ENCODE results near the gene IGF1R.

IGF1R gene

DNA sequence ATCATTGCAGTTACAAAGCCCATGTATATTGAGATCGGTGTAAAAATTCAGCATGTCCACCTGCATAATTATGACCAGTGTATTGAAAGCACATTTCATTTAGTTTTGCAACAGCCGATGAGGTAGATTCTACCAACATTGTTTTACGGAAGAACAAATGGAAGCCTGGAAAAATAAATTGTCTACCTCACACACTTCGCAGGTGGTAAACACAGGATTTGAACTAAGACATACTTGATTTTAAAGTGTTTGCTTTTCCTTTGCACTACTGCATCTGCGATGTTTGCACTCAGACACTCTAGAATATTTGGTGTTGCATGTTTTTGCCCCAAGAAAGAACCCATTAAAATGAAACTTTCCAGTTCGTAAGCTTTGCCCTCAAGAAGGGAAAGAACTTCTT lies 210.8 kb downstream of the IGF1R start:
- Histone ChIP-seq H3K27ac (ENCODE audit: low read length) (no peak overlapping the region), H3K27me3 (ENCODE audit: low read depth, low read length) (no peaks in the 10 kb centered on the region), H3K4me3 (ENCODE audit: low read depth in 1 of 2, low read length in 2 of 2) (no peak overlapping the region), H3K36me3 (ENCODE audit: control insufficient read depth in 1 of 2, insufficient read depth in 2 of 2, low read length in 2 of 2) (no peaks in the 10 kb centered on the region), H3K9me3 (ENCODE audit: control insufficient read depth in 1 of 2, low read length in 2 of 2) (no peaks in the 10 kb centered on the region), H3K4me1 (ENCODE audit: control insufficient read depth in 1 of 2, insufficient read depth in 2 of 2, low read length in 2 of 2) (peaks cover 1 to 30% of the 10 kb centered on the region in 2 donors)

DNA sequence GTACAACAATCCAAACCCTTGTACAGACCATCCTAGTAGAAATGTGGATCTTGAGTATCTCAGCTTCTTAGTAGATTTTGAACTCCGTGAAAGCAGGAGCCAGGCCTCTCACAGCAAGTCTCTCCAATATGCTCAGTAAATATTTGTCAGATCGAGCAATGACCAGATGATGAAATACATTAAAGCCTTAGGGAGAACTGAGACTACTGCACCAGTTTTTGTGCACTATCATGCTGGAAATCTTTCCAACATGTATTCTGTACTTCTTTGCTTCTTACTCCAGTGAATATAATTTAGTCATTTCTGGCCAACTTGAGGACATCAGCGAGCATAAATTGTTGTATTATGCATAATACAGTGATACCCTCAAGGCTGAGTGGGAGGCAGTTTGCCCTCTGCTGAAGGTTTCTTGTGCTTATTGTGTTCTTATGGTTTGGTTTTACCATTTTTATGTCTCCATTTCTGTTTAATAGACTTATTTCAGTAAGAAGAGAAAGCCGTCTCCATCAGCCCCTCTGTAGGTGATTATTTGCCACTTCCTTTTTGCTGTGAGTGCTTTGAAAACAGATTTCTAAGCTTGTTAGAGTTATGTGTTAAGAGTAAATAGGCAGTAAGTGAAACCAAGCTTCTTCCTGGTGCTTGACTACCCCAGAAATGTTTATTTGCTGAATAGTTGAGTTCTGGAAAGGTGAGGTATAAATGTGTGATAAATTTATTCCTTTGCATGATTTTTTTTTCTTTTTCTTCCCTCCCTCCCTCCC lies 212.1 kb downstream of the IGF1R start:
- peaks cover 0 to 27% of the 10 kb centered on the region in 2 donors for H3K4me1 ChIP-seq (ENCODE audit: control insufficient read depth in 1 of 2, insufficient read depth in 2 of 2, low read length in 2 of 2)
- no peak overlapping the region for H3K4me3 ChIP-seq (ENCODE audit: low read depth in 1 of 2, low read length in 2 of 2)
- no peak overlapping the region for H3K27ac ChIP-seq (ENCODE audit: low read length)
- no peaks in the 10 kb centered on the region for H3K36me3 ChIP-seq (ENCODE audit: control insufficient read depth in 1 of 2, insufficient read depth in 2 of 2, low read length in 2 of 2)
- H3K27me3 ChIP-seq (ENCODE audit: low read depth, low read length) = no peaks in the 10 kb centered on the region
- H3K9me3 ChIP-seq (ENCODE audit: control insufficient read depth in 1 of 2, low read length in 2 of 2) = no peaks in the 10 kb centered on the region

DNA sequence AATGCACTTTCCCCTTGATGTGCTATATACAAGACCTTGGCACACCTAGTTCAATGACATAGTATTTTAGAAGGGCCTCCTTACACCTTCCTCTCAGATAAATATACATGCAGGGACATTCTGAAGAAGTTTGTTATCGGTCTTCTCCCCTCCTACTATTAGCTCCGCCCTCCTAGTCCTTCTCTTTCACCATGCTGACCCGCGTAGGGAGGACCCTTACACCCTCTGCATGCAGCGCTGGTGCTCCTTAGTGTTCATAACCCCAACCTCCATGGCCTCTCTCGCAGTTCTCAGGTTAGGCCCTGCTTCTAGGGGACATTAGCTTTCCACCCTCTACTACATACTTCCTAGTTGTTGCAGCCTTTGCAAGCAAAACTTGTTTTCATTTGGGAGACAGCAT lies 212.8 kb downstream of the IGF1R start:
- Histone ChIP-seq H3K27ac (ENCODE audit: low read length) (no peak overlapping the region), H3K27me3 (ENCODE audit: low read depth, low read length) (no peaks in the 10 kb centered on the region), H3K4me3 (ENCODE audit: low read depth in 1 of 2, low read length in 2 of 2) (no peak overlapping the region), H3K4me1 (ENCODE audit: control insufficient read depth in 1 of 2, insufficient read depth in 2 of 2, low read length in 2 of 2) (peaks cover 0 to 27% of the 10 kb centered on the region in 2 donors), H3K9me3 (ENCODE audit: control insufficient read depth in 1 of 2, low read length in 2 of 2) (no peaks in the 10 kb centered on the region), H3K36me3 (ENCODE audit: control insufficient read depth in 1 of 2, insufficient read depth in 2 of 2, low read length in 2 of 2) (no peaks in the 10 kb centered on the region)

DNA sequence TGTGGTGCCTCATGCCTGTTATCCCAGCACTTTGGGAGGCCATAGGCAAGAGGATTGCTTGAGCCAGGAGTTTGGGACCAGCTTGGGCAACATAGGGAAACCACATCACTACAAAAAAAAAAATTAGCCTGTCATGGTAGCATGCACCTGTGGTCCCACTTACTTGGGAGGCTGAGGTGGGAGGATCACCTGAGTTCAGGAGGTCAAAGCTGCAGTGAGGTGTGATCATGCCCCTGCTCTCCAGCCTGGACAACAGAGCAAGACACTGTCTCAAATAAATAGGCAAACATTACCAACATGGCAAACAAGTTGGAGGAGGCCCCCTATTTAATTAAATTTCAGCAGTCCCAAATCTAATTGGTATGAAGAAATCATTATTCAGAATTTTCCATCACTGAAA lies 215.6 kb downstream of the IGF1R start:
- no peaks in the 10 kb centered on the region for H3K27me3 ChIP-seq (ENCODE audit: low read depth, low read length)
- peaks cover 0 to 14% of the 10 kb centered on the region in 2 donors for H3K4me1 ChIP-seq (ENCODE audit: control insufficient read depth in 1 of 2, insufficient read depth in 2 of 2, low read length in 2 of 2)
- H3K36me3 ChIP-seq (ENCODE audit: control insufficient read depth in 1 of 2, insufficient read depth in 2 of 2, low read length in 2 of 2) = no peaks in the 10 kb centered on the region
- H3K4me3 ChIP-seq (ENCODE audit: low read depth in 1 of 2, low read length in 2 of 2) = no peak overlapping the region
- no peaks in the 10 kb centered on the region for H3K9me3 ChIP-seq (ENCODE audit: control insufficient read depth in 1 of 2, low read length in 2 of 2)
- H3K27ac ChIP-seq (ENCODE audit: low read length) = no peak overlapping the region

DNA sequence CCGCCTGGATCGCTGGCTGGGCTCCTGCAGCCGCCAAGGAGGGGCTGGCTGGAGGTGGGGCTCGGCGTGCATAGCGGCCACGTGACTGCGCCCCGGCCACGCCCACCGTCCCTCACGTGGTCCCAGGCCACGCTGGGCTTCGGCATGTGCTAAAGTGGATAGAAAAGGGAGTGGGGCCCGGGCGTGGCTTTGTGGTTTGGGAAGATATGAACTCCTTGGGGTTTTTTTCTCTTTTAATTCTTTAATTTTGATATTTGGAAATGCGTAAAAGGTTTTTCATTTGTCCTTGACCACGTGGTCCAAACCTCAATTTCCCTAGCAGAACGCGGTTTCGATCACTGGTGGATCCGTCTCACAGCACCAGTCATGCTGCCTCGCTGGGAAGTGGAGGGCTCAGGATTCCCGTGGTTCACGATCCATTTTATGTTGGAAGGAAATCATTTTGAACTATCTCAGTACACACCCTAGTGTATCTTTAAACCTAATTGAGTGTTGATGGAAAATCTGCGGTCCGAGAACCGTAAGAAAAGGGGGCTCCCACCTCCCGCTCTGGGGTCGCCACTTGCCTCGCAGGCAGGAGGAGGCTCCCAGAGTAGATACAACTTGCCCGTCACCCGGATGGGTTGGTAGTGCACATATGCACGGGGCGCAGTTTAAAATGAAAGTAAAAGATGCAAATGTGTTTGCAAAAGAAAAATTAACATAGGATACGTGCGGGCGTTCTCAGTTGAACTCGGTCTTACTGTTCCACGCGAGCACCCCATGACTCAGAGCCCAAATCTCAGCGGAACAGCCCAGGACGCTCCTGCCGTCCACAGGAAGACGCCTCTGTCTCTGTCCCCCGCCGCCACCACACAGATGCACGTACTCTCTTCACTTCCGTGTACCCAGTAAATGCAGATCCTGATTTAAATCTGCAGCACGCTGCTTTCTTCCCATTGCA lies 217.3 kb downstream of the IGF1R start:
- peaks cover 0 to 14% of the 10 kb centered on the region in 2 donors for H3K4me1 ChIP-seq (ENCODE audit: control insufficient read depth in 1 of 2, insufficient read depth in 2 of 2, low read length in 2 of 2)
- no peaks in the 10 kb centered on the region for H3K9me3 ChIP-seq (ENCODE audit: control insufficient read depth in 1 of 2, low read length in 2 of 2)
- peak overlapping the region; percentile 65 to 82 for H3K4me3 ChIP-seq (ENCODE audit: low read depth in 1 of 2, low read length in 2 of 2)
- H3K27ac ChIP-seq (ENCODE audit: low read length) = peak overlapping the region; percentile 88
- H3K36me3 ChIP-seq (ENCODE audit: control insufficient read depth in 1 of 2, insufficient read depth in 2 of 2, low read length in 2 of 2) = no peaks in the 10 kb centered on the region
- H3K27me3 ChIP-seq (ENCODE audit: low read depth, low read length) = no peaks in the 10 kb centered on the region

DNA sequence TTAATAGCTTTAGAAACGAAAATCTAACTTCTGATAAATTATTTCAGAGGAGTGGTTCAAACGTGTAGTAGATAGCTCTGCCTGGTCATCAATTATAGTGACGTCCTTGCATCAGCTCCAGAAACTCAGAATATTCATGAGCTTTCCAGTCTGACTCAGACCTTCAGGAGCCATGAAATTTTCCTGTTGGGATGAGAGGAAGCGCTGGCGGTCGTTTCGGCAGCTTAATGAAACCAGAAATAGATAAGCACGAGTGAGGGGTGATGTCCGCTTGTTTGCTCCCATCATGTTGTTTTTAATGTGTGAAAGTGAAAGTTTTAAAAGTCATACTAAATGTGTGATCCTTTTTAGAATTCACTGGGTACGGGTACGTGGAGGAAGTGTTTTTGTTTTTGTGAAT lies 218.2 kb downstream of the IGF1R start:
- Histone ChIP-seq H3K4me3 (ENCODE audit: low read depth in 1 of 2, low read length in 2 of 2) (peak overlapping the region; percentile 65 to 82), H3K27me3 (ENCODE audit: low read depth, low read length) (no peaks in the 10 kb centered on the region), H3K4me1 (ENCODE audit: control insufficient read depth in 1 of 2, insufficient read depth in 2 of 2, low read length in 2 of 2) (peaks cover 0 to 14% of the 10 kb centered on the region in 2 donors), H3K36me3 (ENCODE audit: control insufficient read depth in 1 of 2, insufficient read depth in 2 of 2, low read length in 2 of 2) (no peaks in the 10 kb centered on the region), H3K27ac (ENCODE audit: low read length) (peak overlapping the region; percentile 88), H3K9me3 (ENCODE audit: control insufficient read depth in 1 of 2, low read length in 2 of 2) (no peaks in the 10 kb centered on the region)

DNA sequence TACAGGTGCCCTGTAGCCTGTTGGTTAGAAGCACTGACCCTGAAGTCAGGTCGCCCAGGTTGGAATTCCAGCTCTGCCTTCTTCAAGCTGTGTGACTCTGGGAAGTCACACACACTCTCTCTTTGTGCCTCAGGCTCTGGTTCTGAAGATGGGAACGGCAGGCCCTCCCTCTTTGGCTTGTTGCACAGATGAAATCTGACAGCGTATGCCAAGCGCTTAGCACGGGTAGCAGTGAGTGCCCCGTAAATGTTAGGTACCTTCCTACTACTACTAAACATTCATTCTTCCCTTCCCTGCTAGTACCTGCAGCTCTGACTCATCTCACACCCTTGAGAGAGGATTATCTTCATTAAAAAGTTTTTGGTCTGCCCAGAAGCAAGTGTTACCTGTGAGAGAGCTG lies 220.2 kb downstream of the IGF1R start:
- peaks cover 1 to 14% of the 10 kb centered on the region in 2 donors for H3K4me1 ChIP-seq (ENCODE audit: control insufficient read depth in 1 of 2, insufficient read depth in 2 of 2, low read length in 2 of 2)
- no peaks in the 10 kb centered on the region for H3K27me3 ChIP-seq (ENCODE audit: low read depth, low read length)
- no peak overlapping the region for H3K4me3 ChIP-seq (ENCODE audit: low read depth in 1 of 2, low read length in 2 of 2)
- H3K9me3 ChIP-seq (ENCODE audit: control insufficient read depth in 1 of 2, low read length in 2 of 2) = no peaks in the 10 kb centered on the region
- H3K36me3 ChIP-seq (ENCODE audit: control insufficient read depth in 1 of 2, insufficient read depth in 2 of 2, low read length in 2 of 2) = no peaks in the 10 kb centered on the region
- no peak overlapping the region for H3K27ac ChIP-seq (ENCODE audit: low read length)

DNA sequence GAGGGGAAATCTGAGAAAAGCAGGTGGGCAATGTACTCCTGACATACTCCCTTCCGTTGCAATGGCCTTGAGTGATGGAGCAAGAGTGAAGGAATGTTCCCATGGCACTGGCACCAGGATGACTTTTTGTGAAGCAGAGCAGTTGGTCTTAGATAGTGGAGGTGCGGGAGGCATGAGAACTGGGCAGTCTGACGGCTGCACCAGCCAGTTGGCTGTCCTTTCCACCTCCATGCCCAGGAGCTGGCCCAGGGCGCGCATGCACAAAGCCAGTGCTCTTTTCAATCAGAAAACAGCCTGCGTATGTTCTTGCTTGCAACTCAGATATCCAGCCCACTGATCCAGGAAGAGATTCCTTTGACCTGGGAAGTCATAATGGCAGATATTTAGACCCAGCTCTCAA lies 222.4 kb downstream of the IGF1R start:
- Histone ChIP-seq H3K4me3 (ENCODE audit: low read depth in 1 of 2, low read length in 2 of 2) (no peak overlapping the region), H3K4me1 (ENCODE audit: control insufficient read depth in 1 of 2, insufficient read depth in 2 of 2, low read length in 2 of 2) (peaks cover 14 to 22% of the 10 kb centered on the region in 2 donors), H3K27ac (ENCODE audit: low read length) (no peak overlapping the region), H3K36me3 (ENCODE audit: control insufficient read depth in 1 of 2, insufficient read depth in 2 of 2, low read length in 2 of 2) (no peaks in the 10 kb centered on the region), H3K9me3 (ENCODE audit: control insufficient read depth in 1 of 2, low read length in 2 of 2) (no peaks in the 10 kb centered on the region), H3K27me3 (ENCODE audit: low read depth, low read length) (no peaks in the 10 kb centered on the region)

DNA sequence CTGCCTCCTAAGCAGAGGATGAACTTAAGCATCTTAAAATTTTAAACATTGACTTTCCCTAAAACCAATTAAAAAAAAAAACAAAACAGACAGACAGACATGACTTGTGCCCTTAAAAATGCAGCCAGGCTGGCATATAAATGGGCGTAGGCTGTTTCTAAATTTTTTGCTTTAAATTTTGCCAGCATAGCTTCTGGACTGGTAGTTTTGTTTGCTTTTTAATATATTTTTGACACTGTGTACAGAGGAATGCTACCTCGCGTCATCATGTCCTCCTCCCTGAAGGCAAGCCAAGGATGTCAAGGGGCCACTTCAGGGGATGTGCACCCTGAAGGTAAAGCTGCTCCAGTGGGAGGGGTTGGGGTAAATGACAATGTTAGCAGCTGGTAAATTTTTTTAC lies 224.4 kb downstream of the IGF1R start:
- Histone ChIP-seq H3K4me1 (ENCODE audit: control insufficient read depth in 1 of 2, insufficient read depth in 2 of 2, low read length in 2 of 2) (peaks cover 18 to 23% of the 10 kb centered on the region in 2 donors), H3K4me3 (ENCODE audit: low read depth in 1 of 2, low read length in 2 of 2) (no peak overlapping the region), H3K36me3 (ENCODE audit: control insufficient read depth in 1 of 2, insufficient read depth in 2 of 2, low read length in 2 of 2) (no peaks in the 10 kb centered on the region), H3K9me3 (ENCODE audit: control insufficient read depth in 1 of 2, low read length in 2 of 2) (no peaks in the 10 kb centered on the region), H3K27me3 (ENCODE audit: low read depth, low read length) (no peaks in the 10 kb centered on the region), H3K27ac (ENCODE audit: low read length) (no peak overlapping the region)

DNA sequence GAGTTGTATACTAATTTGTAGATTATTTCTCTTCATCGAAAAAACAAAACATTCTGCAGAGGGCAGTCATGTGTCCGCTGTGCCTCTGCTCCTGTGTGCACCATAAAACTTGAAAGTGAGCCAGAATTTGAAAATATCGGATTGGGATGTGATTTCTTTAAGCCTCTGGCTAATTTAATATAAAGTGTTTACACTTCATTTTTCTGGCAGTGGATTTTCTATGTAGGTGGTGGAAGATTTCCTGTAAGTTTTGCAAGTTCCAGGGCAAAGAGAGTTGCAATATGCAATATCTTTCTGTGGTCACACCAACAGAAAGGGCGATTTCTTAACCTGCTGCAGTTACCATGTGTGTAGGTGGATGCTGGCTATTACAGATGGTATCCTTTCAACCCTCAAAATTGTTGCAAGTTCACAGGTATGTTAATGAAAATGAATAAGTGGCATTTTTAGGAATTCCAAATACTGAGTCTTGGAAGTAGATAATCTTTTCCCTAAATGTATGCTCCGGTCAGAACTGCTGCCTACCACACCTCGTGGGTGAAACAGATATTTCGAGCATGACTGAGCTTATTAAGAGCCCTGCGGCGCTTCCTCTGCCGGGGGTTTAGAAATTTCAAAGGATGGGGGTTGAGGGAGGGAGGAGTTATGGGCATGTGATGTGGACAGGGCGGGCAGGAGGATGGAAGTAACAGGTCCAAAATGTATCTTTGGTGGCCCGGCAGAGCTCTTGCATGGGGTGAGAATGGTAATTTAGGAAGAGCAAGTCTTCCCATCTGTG lies 225.3 kb downstream of the IGF1R start:
- Histone ChIP-seq H3K27me3 (ENCODE audit: low read depth, low read length) (no peaks in the 10 kb centered on the region), H3K36me3 (ENCODE audit: control insufficient read depth in 1 of 2, insufficient read depth in 2 of 2, low read length in 2 of 2) (no peaks in the 10 kb centered on the region), H3K4me1 (ENCODE audit: control insufficient read depth in 1 of 2, insufficient read depth in 2 of 2, low read length in 2 of 2) (peaks cover 19 to 26% of the 10 kb centered on the region in 2 donors), H3K4me3 (ENCODE audit: low read depth in 1 of 2, low read length in 2 of 2) (peak overlapping the region in 1 of 2 donors; percentile 11), H3K27ac (ENCODE audit: low read length) (peak overlapping the region; percentile 50), H3K9me3 (ENCODE audit: control insufficient read depth in 1 of 2, low read length in 2 of 2) (no peaks in the 10 kb centered on the region)

DNA sequence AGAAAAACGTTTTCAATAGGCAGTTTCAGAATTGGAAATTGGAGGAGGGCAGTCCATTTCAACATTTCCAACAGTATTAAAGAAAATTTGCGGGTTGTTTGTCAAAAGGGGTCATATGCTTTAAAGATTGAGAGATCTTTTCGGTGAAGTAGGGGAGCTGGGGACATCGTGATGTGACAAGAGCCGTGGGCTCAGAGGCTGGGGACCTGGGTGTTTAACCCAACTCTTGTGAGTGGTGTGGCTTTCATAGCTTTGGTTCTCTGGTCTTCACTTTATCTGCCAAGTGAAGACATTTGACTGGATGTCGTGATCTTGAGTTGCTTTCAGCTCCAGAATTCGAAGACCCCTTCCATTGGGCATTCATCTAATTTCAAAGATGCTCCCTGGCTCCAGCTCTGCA lies 226.0 kb downstream of the IGF1R start:
- H3K27me3 ChIP-seq (ENCODE audit: low read depth, low read length) = no peaks in the 10 kb centered on the region
- no peaks in the 10 kb centered on the region for H3K36me3 ChIP-seq (ENCODE audit: control insufficient read depth in 1 of 2, insufficient read depth in 2 of 2, low read length in 2 of 2)
- peak overlapping the region; percentile 50 for H3K27ac ChIP-seq (ENCODE audit: low read length)
- peak overlapping the region; percentile 9 to 11 for H3K4me3 ChIP-seq (ENCODE audit: low read depth in 1 of 2, low read length in 2 of 2)
- H3K9me3 ChIP-seq (ENCODE audit: control insufficient read depth in 1 of 2, low read length in 2 of 2) = no peaks in the 10 kb centered on the region
- peaks cover 22 to 26% of the 10 kb centered on the region in 2 donors for H3K4me1 ChIP-seq (ENCODE audit: control insufficient read depth in 1 of 2, insufficient read depth in 2 of 2, low read length in 2 of 2)

Measured in muscle layer of duodenum (tissue), 2 donors.